NB4 (cell line): ENCODE results near the gene ZNF546.

Experiments used
- CTCF ChIP-seq: IDR thresholded peaks from one replicate; pipeline ENCODE4 v1.5.1; 2012; ENCODE audit warnings: low read depth, low read length
- POLR2A ChIP-seq: IDR thresholded peaks from 2 replicates; pipeline ENCODE4 v1.6.1; 2011; ENCODE audit warnings: mild to moderate bottlenecking; ENCODE audit not compliant: insufficient read length; ENCODE audit errors: extremely low read depth

GRCh38 chr19:40009674-40010073 lies 12.8 kb downstream of the ZNF546 start:
- no peak for TF ChIP-seq CTCF
- no peak for TF ChIP-seq POLR2A
